ENCODE data around the gene CYSTM1. TPM values are rescaled to one million over a fixed set of nuclear protein-coding genes. Genes with fewer than 3 reads are reported as not detected.

Gene CYSTM1
- total and polyA plus RNA-seq, 2 donors (not counting 1 experiment from before 2014, with no cell fraction given), result 6.2 to 17.0 TPM

DNA sequence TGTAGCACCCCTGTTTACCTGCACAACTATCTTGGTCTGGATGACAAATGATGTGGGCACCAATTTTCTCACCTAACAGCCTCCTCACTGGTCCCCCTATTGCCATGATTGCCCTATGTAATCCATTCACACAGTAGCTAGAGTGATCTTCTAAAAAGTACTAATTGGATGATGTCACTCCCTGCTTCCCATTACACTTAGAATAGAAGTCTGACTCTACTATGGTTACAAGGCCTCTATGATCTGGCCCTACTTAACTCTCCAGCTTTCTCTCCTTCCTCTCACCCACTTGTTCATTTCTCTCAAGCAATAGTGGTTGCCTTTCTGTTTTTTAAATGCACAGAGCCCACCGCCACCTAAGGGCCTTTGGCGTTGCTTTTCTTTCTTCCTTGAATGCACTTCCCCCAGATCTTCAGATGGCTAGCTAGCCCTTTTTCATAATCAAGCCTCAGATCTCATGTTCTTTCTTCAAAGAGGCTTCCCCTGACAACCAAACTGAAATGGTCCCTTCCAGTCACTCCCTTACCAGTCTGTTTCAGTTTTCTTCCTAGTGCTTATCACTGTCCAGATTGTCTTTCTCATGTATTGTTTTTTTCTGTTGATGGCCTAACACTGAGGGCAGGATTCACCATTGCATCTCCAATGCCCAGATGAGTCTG lies 40.6 kb upstream of the CYSTM1 start:
- ATAC-seq (ENCODE audit: low read depth) (no peak), DNase-seq (no peak)
- H3K4me1 ChIP-seq (ENCODE audit: control insufficient read depth in 2 of 2, insufficient read depth in 2 of 2, low read length in 2 of 2), result peaks cover 8 to 11% of the 10 kb centered on the region in 2 donors
- no peak overlapping the region for H3K4me3 ChIP-seq (ENCODE audit: control extremely low read depth in 1 of 5, extremely low read depth in 1 of 5, insufficient read depth in 1 of 5, low read depth in 2 of 5, low read length in 4 of 5)
- ChIA-PET POLR2A (no interaction called here), CTCF (interaction anchor here (0.9 to 7.2 kb wide), 3 partner anchors 11 to 60 kb away, joined by 3 to 62 read pairs (median 14); no protein-coding TSS in a partner anchor)
- no peak overlapping the region for H3K9ac ChIP-seq (ENCODE audit: low read length)
- no peak overlapping the region for H3K27ac ChIP-seq (ENCODE audit: low read length in 2 of 2)
- H3K36me3 ChIP-seq (replicated peaks in 1 of 2; ENCODE audit: control extremely low read depth in 1 of 2, control insufficient read depth in 1 of 2, extremely low read depth in 1 of 2, insufficient read depth in 2 of 2, low read length in 1 of 2), result no peaks in the 10 kb centered on the region
- no peaks in the 10 kb centered on the region for H3K27me3 Mint-ChIP-seq
- intact Hi-C loops (cut with micrococcal nuclease), result no loop called here
- peaks cover 32% of the 10 kb centered on the region for H3K4me1 Mint-ChIP-seq
- H3K27ac Mint-ChIP-seq, result no peak overlapping the region
- H2AFZ ChIP-seq (ENCODE audit: insufficient read depth, low read depth, low read length, poor library complexity, severe bottlenecking), result no peak overlapping the region
- H4K20me1 ChIP-seq (ENCODE audit: control insufficient read depth, insufficient read depth, low read length, poor library complexity, severe bottlenecking), result peaks cover 62% of the 10 kb centered on the region
- H3K9me3 ChIP-seq (ENCODE audit: control extremely low read depth in 1 of 3, control insufficient read depth in 2 of 3, insufficient read depth in 1 of 3, low read length in 2 of 3), result no peaks in the 10 kb centered on the region
- WGBS (ENCODE audit: insufficient coverage), result 100% methylated on average over 2 of the region's 2 CpGs
- no peak for TF ChIP-seq CTCF (IDR thresholded peaks at IDR 0.05)
- no peak for TF ChIP-seq EZH2 (IDR thresholded peaks at IDR 0.05; ENCODE audit: borderline replicate concordance, insufficient read depth, low read depth, low read length, poor library complexity, severe bottlenecking)
- no peaks in the 10 kb centered on the region for H3K27me3 ChIP-seq (replicated peaks in 1 of 4; ENCODE audit: control extremely low read depth in 1 of 4, control insufficient read depth in 3 of 4, insufficient read depth in 4 of 4, low read length in 3 of 4)
- peaks cover 45% of the 10 kb centered on the region for H3K79me2 ChIP-seq (ENCODE audit: control insufficient read depth, insufficient read depth, low read length)
- no peaks in the 10 kb centered on the region for H3K9me3 Mint-ChIP-seq (ENCODE audit: insufficient read depth)
- H3K4me3 Mint-ChIP-seq, result no peak overlapping the region
- no peak overlapping the region for H3K4me2 ChIP-seq (replicated peaks; ENCODE audit: low read depth, low read length, poor library complexity, severe bottlenecking)

DNA sequence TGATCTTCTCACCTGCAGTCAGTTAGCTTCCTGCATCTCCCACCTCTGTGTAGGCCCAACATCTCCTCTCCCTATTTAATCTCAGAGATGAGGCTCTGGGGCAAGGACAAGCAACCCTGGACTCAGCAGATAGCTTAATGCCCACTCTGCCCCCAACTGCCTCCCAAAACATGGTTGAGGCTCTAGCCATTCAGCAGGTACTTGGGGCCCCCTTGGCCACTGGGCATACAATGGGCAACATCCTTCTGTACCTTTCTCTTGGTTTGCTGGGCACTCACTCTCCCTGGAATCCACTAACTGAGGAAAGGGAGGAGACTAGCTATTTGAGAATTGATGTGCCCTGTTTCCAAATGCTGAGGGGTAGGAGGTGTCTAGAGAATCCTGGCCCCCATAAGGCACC lies 39.9 kb upstream of the CYSTM1 start:
- no peaks in the 10 kb centered on the region for H3K36me3 ChIP-seq (replicated peaks in 1 of 2; ENCODE audit: control extremely low read depth in 1 of 2, control insufficient read depth in 1 of 2, extremely low read depth in 1 of 2, insufficient read depth in 2 of 2, low read length in 1 of 2)
- DNase-seq (no peak), ATAC-seq (ENCODE audit: low read depth) (no peak)
- ChIA-PET POLR2A (interaction anchor here (0.6 kb wide), 1 partner anchor 20 kb away, joined by 4 read pairs; no protein-coding TSS in a partner anchor), CTCF (interaction anchor here (3.1 to 7.2 kb wide), 2 partner anchors 10 to 61 kb away, joined by 14 to 62 read pairs; no protein-coding TSS in a partner anchor)
- no peak overlapping the region for H2AFZ ChIP-seq (ENCODE audit: insufficient read depth, low read depth, low read length, poor library complexity, severe bottlenecking)
- Mint-ChIP-seq H3K4me3 (no peak overlapping the region), H3K9me3 (ENCODE audit: insufficient read depth) (no peaks in the 10 kb centered on the region), H3K27me3 (no peaks in the 10 kb centered on the region), H3K4me1 (peaks cover 32% of the 10 kb centered on the region), H3K27ac (no peak overlapping the region)
- H3K4me3 ChIP-seq (ENCODE audit: control extremely low read depth in 1 of 5, extremely low read depth in 1 of 5, insufficient read depth in 1 of 5, low read depth in 2 of 5, low read length in 4 of 5), result no peak overlapping the region
- H3K27me3 ChIP-seq (replicated peaks in 1 of 4; ENCODE audit: control extremely low read depth in 1 of 4, control insufficient read depth in 3 of 4, insufficient read depth in 4 of 4, low read length in 3 of 4), result no peaks in the 10 kb centered on the region
- TF ChIP-seq CTCF (IDR thresholded peaks at IDR 0.05), result no peak
- TF ChIP-seq EZH2 (IDR thresholded peaks at IDR 0.05; ENCODE audit: borderline replicate concordance, insufficient read depth, low read depth, low read length, poor library complexity, severe bottlenecking), result no peak
- H3K4me2 ChIP-seq (replicated peaks; ENCODE audit: low read depth, low read length, poor library complexity, severe bottlenecking), result no peak overlapping the region
- intact Hi-C loops (cut with micrococcal nuclease), result no loop called here
- peaks cover 8 to 11% of the 10 kb centered on the region in 2 donors for H3K4me1 ChIP-seq (ENCODE audit: control insufficient read depth in 2 of 2, insufficient read depth in 2 of 2, low read length in 2 of 2)
- peaks cover 46% of the 10 kb centered on the region for H3K79me2 ChIP-seq (ENCODE audit: control insufficient read depth, insufficient read depth, low read length)
- peaks cover 56% of the 10 kb centered on the region for H4K20me1 ChIP-seq (ENCODE audit: control insufficient read depth, insufficient read depth, low read length, poor library complexity, severe bottlenecking)
- H3K9me3 ChIP-seq (ENCODE audit: control extremely low read depth in 1 of 3, control insufficient read depth in 2 of 3, insufficient read depth in 1 of 3, low read length in 2 of 3), result no peaks in the 10 kb centered on the region
- H3K9ac ChIP-seq (ENCODE audit: low read length), result no peak overlapping the region
- no peak overlapping the region for H3K27ac ChIP-seq (ENCODE audit: low read length in 2 of 2)

All from B cell (primary cell).